ENCODE measurements around the gene ATP6V0B. TPM values are rescaled to one million over a fixed set of nuclear protein-coding genes. Genes with fewer than 3 reads are reported as not detected.
A peak's percentile ranks its signal among the peaks of the same experiment; 100 is the strongest.

Gene ATP6V0B
- total and polyA plus RNA-seq, 2 of the 8 experiments (the other 6 are each of a cell fraction or from before 2014, with no cell fraction given), result 105 to 308 TPM

DNA sequence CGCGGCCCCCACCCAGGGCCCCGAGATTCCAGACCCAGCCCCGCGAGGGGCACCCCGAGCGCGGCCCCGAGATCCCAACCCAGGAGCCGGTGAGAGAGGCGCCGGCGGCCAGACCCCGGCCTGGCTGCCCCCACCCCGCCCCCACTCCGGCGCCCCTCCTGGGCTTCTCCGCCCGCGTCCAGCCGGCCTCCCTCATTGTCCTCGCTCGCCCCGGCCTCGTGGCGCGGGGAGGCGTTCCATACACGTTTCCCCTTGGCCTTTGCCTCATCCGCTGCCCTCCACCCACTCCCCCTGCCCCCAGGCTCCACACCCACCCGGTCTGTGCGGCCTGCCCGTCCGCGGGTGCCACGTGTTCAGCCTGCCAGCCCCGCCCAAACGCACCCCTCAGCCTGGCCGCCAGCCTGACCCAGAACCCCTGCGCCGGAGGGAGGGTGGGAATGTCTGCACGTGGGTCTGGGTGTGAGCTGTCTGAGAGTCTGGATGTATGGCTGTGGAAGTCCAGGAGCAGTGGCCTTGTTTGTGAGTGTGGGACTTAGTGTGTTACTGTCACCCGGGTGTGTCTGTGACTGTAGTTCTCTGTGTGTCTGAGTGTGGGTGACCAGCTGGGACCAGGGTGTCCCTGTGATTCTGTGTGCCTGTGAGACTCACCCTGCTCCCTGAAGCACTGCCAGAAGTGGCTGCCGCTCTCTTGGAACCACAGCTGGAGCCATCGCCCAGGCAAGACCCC is 4.9 kb downstream of the ATP6V0B start (continued):
- TF ChIP-seq USF2 (IDR thresholded peaks at IDR 0.05; ENCODE audit: low read length), result 0 out of 2 replicates have a peak, but pooled peaks have one; percentile 18
- no peak for TF ChIP-seq JUND (IDR thresholded peaks at IDR 0.05; ENCODE audit: low read length)
